K562 (cell line): Measurements from ENCODE around the gene CD276. TPM values are rescaled to one million over a fixed set of nuclear protein-coding genes. Genes with fewer than 3 reads are reported as not detected.

Source experiments
- ATAC-seq: fragments of 200-7000 bp; cut with Tn5 transposase; 3 replicates; pipeline ENCODE4 v1.9.1; 2020; ENCODE audit warnings: moderate library complexity
- BruUV-seq: library from RNA; stranded (reverse); fragments of 400-500 nt; replicated peaks from 2 replicates; lab custom pipeline; 2021; lab: Mats Ljungman, UMichigan
- CTCF ChIA-PET: fragments of 300-600 bp; formaldehyde crosslinking; extraction: SDS; loops from one replicate; lab custom pipeline; 2021; ENCODE audit warnings: low intra/inter-chr PET ratio; lab: Yijun Ruan, JAX
- POLR2A ChIA-PET: fragments of 300-600, 350-650 bp; sonication (Branson Sonifier 250); formaldehyde crosslinking; extraction: SDS; loops from one replicate; lab custom pipeline; 2021; ENCODE audit warnings: antibody characterized with exemption, inconsistent platforms; lab: Yijun Ruan, JAX
- DNase-seq, 4 experiments: peaks; one replicate each; pipeline versions ENCODE4 v3.0.0 to v3.0.0-alpha.2; 2011 to 2018; ENCODE audit warnings: low spot score in 3 of 4, mixed read lengths in 3 of 4; ENCODE audit errors: extremely low read depth in 1 of 4
- FAIRE-seq: peaks from 2 replicates; lab custom pipeline; 2011; peaks lifted over from hg19 to GRCh38; lab: Jason Lieb, UNC
- H2AFZ ChIP-seq: 2 replicates; pipeline ENCODE4 v1.6.0; 2011; ENCODE audit warnings: low read depth, low read length, control low read depth, inconsistent platforms
- H3K27ac ChIP-seq: fragments of 200-600 bp; 3 replicates; pipeline ENCODE4 v1.8.0; 2011; ENCODE audit warnings: low read depth, mild to moderate bottlenecking, control low read depth, inconsistent platforms, low read length, moderate library complexity, mixed read lengths; ENCODE audit errors: extremely low read depth
- H3K27me3 ChIP-seq, 2 experiments: fragments of 300-600 bp in 1 of 2; 2 replicates in 1 of 2; 3 replicates in 1 of 2; pipeline versions ENCODE4 v1.6.0 to v1.8.0; 2011; ENCODE audit warnings: inconsistent platforms in 2 of 2, low read length in 2 of 2, mild to moderate bottlenecking in 1 of 2, mixed read lengths in 1 of 2, moderate library complexity in 1 of 2; ENCODE audit not compliant: control insufficient read depth in 2 of 2, insufficient read depth in 2 of 2
- H3K36me3 ChIP-seq: fragments of 300-600 bp; 3 replicates; pipeline ENCODE4 v1.8.0; 2011; ENCODE audit warnings: mild to moderate bottlenecking, low read length, inconsistent platforms; ENCODE audit not compliant: control insufficient read depth, insufficient read depth
- H3K4me1 ChIP-seq, 2 experiments: fragments of 200-600 bp in 1 of 2; replicated peaks in 1 of 2; 2 replicates in 1 of 2; 3 replicates in 1 of 2; pipeline versions ENCODE4 v1.5.1 to v1.8.0; 2011; ENCODE audit warnings: inconsistent platforms in 2 of 2, low read length in 2 of 2, mild to moderate bottlenecking in 1 of 2, mixed read lengths in 1 of 2, moderate library complexity in 1 of 2; ENCODE audit not compliant: control insufficient read depth in 2 of 2, insufficient read depth in 2 of 2
- H3K4me2 ChIP-seq: 2 replicates; pipeline ENCODE4 v1.6.1; 2011; ENCODE audit warnings: low read length, control low read depth, inconsistent platforms, mixed read lengths; ENCODE audit not compliant: insufficient read depth
- H3K4me3 ChIP-seq: fragments of 200-600 bp; sonication (generic), shearing (Covaris generic); 2 replicates; pipeline ENCODE4 v1.5.1; 2016; ENCODE audit warnings: control low read depth, inconsistent platforms
- H3K79me2 ChIP-seq: fragments of 200-600 bp; 3 replicates; pipeline ENCODE4 v1.8.0; 2011; ENCODE audit warnings: low read length, inconsistent platforms; ENCODE audit not compliant: control insufficient read depth, insufficient read depth
- H3K9ac ChIP-seq, 2 experiments: 2 replicates each; pipeline versions ENCODE4 v1.6.0 to v1.6.1; 2011; ENCODE audit warnings: low read depth in 2 of 2, low read length in 2 of 2, control low read depth in 1 of 2, inconsistent platforms in 1 of 2, mild to moderate bottlenecking in 1 of 2, mixed read lengths in 1 of 2; ENCODE audit not compliant: insufficient read depth in 1 of 2
- H3K9me1 ChIP-seq: one replicate; pipeline ENCODE4 v1.6.0; 2011; ENCODE audit warnings: inconsistent platforms, mild to moderate bottlenecking, low read length, moderate library complexity; ENCODE audit not compliant: control insufficient read depth, insufficient read depth
- H3K9me3 ChIP-seq: replicated peaks from 2 replicates; pipeline ENCODE4 v1.5.1; 2011; ENCODE audit warnings: low read depth, low read length, inconsistent platforms; ENCODE audit not compliant: control insufficient read depth, insufficient read depth
- H4K20me1 ChIP-seq: replicated peaks from 2 replicates; pipeline ENCODE4 v1.6.1; 2011; ENCODE audit warnings: low read length, inconsistent platforms, mixed read lengths; ENCODE audit not compliant: control insufficient read depth, insufficient read depth
- DACH1 ChIP-seq: fragments of 450-650 bp; IDR thresholded peaks from 2 replicates; pipeline ENCODE4 v1.6.1; 2018; ENCODE audit not compliant: partially characterized antibody
- DNMT1 ChIP-seq: fragments of 450-650 bp; IDR thresholded peaks from 2 replicates; pipeline ENCODE4 v1.6.1; 2016; ENCODE audit warnings: antibody characterized with exemption, mild to moderate bottlenecking
- ELF4 ChIP-seq: fragments of 450-650 bp; formaldehyde crosslinking; IDR thresholded peaks from 2 replicates; pipeline ENCODE4 v1.4.0; 2022; ENCODE audit warnings: missing genetic modification characterization
- PML ChIP-seq: IDR thresholded peaks from 2 replicates; pipeline ENCODE4 v1.6.1; 2012; ENCODE audit warnings: low read length, inconsistent platforms
- PURB ChIP-seq: sonication (generic); formaldehyde crosslinking; IDR thresholded peaks from 2 replicates; pipeline ENCODE4 v1.9.0; 2021; ENCODE audit warnings: low read depth, mild to moderate bottlenecking, missing genetic modification reagents
- SRF ChIP-seq, 2 experiments: fragments of 250-450, 450-650 bp in 1 of 2; sonication (Bioruptor Pico) in 1 of 2; sonication (generic) in 1 of 2; formaldehyde crosslinking; IDR thresholded peaks; 2 replicates each; pipeline versions ENCODE4 v1.5.0 to v1.5.1; 2020 to 2022; ENCODE audit warnings: mild to moderate bottlenecking in 1 of 2, missing genetic modification reagents in 1 of 2
- ZBTB8A ChIP-seq: fragments of 450-650 bp; IDR thresholded peaks from 2 replicates; pipeline ENCODE4 v1.6.1; 2018; ENCODE audit warnings: mild to moderate bottlenecking, moderate library complexity; ENCODE audit not compliant: partially characterized antibody
- WGBS: fragments of 100-300 bp; shearing (Covaris generic); methylation state at CpG from one replicate; pipeline ENCODE4 v1.1.6; 2016; ENCODE audit warnings: low coverage, mixed read lengths; ENCODE audit not compliant: insufficient coverage; ENCODE audit errors: missing lambda C conversion rate; 5-methylcytosine and 5-hydroxymethylcytosine counted together
- in situ Hi-C: fragments of 300-500 bp; cut with MboI; formaldehyde crosslinking; loops from 4 replicates; pipeline ENCODE4 v1.15.0; 2018; ENCODE audit warnings: inconsistent platforms, mixed read lengths
- intact Hi-C: fragments of 100-400 bp; cut with micrococcal nuclease; formaldehyde crosslinking; loops from 2 replicates; pipeline ENCODE4 v1.14.2; 2022
- polyA plus RNA-seq, 8 experiments: library from polyadenylated mRNA; depleted of rRNA in 4 of 8; stranded (reverse) in 5 of 8; unstranded in 3 of 8; fragments of >200 nt; fragmentation: Nextera tagmentation in 2 of 8; fragmentation: Illumina TruSeq in 1 of 8; extraction: Ambion mirVana in 2 of 8; extraction: Trizol in 1 of 8; gene quantifications; 2 replicates each; pipeline versions ENCODE4 v1.2.1 to v1.2.3, GENCODE V29; 2011 to 2014; ENCODE audit warnings: inconsistent platforms in 1 of 8, missing spikeins in 1 of 8
- total RNA-seq, 7 experiments: library from RNA; depleted of rRNA in 6 of 7; stranded (reverse); fragments of >200 nt in 6 of 7; fragmentation: Illumina TruSeq in 2 of 7; extraction: Trizol in 2 of 7; gene quantifications; 2 replicates each; pipeline versions ENCODE4 v1.2.1 to v1.2.3, GENCODE V29; 2011 to 2021; ENCODE audit warnings: low replicate concordance in 1 of 7
- TF ChIP-seq, protein P1 (sequence below): sonication (generic); formaldehyde crosslinking; IDR thresholded peaks from 2 replicates; pipeline ENCODE4 v1.8.1; 2023; ENCODE audit warnings: mild to moderate bottlenecking, missing genetic modification reagents
- TF ChIP-seq, protein P2 (sequence below): sonication (generic); formaldehyde crosslinking; IDR thresholded peaks from 2 replicates; pipeline ENCODE4 v1.8.0; 2022; ENCODE audit warnings: mild to moderate bottlenecking, missing genetic modification reagents

Gene CD276
- total and polyA plus RNA-seq, 9 of the 15 experiments (the other 6 are each of a cell fraction or from before 2014, with no cell fraction given): 0.11 to 3.6 (median 2.3) TPM

DNA sequence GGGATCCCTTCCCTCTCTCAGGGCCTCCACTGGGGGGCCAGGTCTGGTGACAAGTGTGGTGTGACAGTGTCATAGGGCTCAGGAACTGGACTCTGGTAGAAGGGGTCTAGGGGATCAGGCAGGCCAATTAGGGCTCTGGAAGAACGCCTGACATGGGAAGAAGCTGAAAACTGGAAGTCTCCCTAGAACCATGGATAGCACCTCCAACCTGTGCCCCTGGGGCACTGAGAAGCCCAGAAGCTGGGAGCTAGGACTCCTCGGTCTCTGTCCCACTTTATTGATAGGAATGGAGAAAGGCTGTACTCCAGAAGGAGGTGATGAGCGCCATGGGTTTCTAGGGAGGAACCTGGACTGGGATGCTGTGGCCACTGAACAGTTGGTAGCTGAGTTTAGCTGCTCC lies 38.2 kb downstream of the CD276 start:
- no peak for FAIRE-seq
- in situ Hi-C loops (no loop called here), intact Hi-C loops (no loop called here)
- no peak for DNase-seq
- WGBS: 0% methylated on average over 3 of the region's 3 CpGs
- Histone ChIP-seq H2AFZ (no peak overlapping the region), H3K27me3 (peaks cover 3 to 28% of the 10 kb centered on the region in 2 experiments; a peak in 3 of 5 replicates), H3K9ac (no peak overlapping the region), H3K4me1 (no peaks in the 10 kb centered on the region), H4K20me1 (peaks cover 7% of the 10 kb centered on the region; the same call in 1 of the 2 replicates), H3K27ac (no peak overlapping the region), H3K36me3 (no peaks in the 10 kb centered on the region), H3K9me3 (no peaks in the 10 kb centered on the region), H3K4me2 (no peak overlapping the region), H3K9me1 (no peaks in the 10 kb centered on the region), H3K79me2 (no peaks in the 10 kb centered on the region), H3K4me3 (no peak overlapping the region)
- TF ChIP-seq, protein P1, sequence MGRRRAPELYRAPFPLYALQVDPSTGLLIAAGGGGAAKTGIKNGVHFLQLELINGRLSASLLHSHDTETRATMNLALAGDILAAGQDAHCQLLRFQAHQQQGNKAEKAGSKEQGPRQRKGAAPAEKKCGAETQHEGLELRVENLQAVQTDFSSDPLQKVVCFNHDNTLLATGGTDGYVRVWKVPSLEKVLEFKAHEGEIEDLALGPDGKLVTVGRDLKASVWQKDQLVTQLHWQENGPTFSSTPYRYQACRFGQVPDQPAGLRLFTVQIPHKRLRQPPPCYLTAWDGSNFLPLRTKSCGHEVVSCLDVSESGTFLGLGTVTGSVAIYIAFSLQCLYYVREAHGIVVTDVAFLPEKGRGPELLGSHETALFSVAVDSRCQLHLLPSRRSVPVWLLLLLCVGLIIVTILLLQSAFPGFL: no peak
- TF ChIP-seq PML: no peak
- TF ChIP-seq ELF4 (CRISPR knock-in tag): no peak
- TF ChIP-seq, protein P2, sequence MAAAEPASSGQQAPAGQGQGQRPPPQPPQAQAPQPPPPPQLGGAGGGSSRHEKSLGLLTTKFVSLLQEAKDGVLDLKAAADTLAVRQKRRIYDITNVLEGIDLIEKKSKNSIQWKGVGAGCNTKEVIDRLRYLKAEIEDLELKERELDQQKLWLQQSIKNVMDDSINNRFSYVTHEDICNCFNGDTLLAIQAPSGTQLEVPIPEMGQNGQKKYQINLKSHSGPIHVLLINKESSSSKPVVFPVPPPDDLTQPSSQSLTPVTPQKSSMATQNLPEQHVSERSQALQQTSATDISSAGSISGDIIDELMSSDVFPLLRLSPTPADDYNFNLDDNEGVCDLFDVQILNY: no peak
- no peak for TF ChIP-seq ZBTB8A
- TF ChIP-seq PURB (CRISPR knock-in tag): no peak
- TF ChIP-seq DNMT1: no peak
- no peak for TF ChIP-seq SRF (CRISPR knock-in tag; IDR thresholded peaks at IDR 0.05)
- no peak for TF ChIP-seq DACH1
- ChIA-PET CTCF (no interaction called here), POLR2A (interaction anchor here (0.6 to 0.7 kb wide), 2 partner anchors 120 to 321 kb away, joined by 3 read pairs; no protein-coding TSS in a partner anchor)
- BruUV-seq: no TSS peak
- no peak for ATAC-seq
